ENCODE data around the gene PARD3B.

Gene PARD3B

GRCh38 chr2:204947405-204947804, 402.1 kb downstream of the PARD3B start:
- no peak for TF ChIP-seq CTCF (IDR thresholded peaks at IDR 0.05; ENCODE audit: control insufficient read depth, extremely low read depth, insufficient read depth)
- peak; percentile 28 for DNase-seq (ENCODE audit: low read depth)
- no peak overlapping the region for H3K4me3 ChIP-seq (ENCODE audit: low read depth, low read length)

- DNase-seq (ENCODE audit: low read depth) = peak; percentile 31
- TF ChIP-seq CTCF (IDR thresholded peaks at IDR 0.05; ENCODE audit: control insufficient read depth, extremely low read depth, insufficient read depth) = no peak
- H3K4me3 ChIP-seq (ENCODE audit: low read depth, low read length) = no peak overlapping the region
Observed at GRCh38 chr2:204948024-204948763, 402.9 kb downstream of the PARD3B start.

GRCh38 chr2:204948822-204949221, 403.5 kb downstream of the PARD3B start:
- H3K4me3 ChIP-seq (ENCODE audit: low read depth, low read length) = no peak overlapping the region
- DNase-seq (ENCODE audit: low read depth) = no peak
- no peak for TF ChIP-seq CTCF (IDR thresholded peaks at IDR 0.05; ENCODE audit: control insufficient read depth, extremely low read depth, insufficient read depth)

GRCh38 chr2:204950695-204951346, 405.5 kb downstream of the PARD3B start:
- no peak for DNase-seq (ENCODE audit: low read depth)
- no peak overlapping the region for H3K4me3 ChIP-seq (ENCODE audit: low read depth, low read length)
- no peak for TF ChIP-seq CTCF (IDR thresholded peaks at IDR 0.05; ENCODE audit: control insufficient read depth, extremely low read depth, insufficient read depth)

- no peak for TF ChIP-seq CTCF (IDR thresholded peaks at IDR 0.05; ENCODE audit: control insufficient read depth, extremely low read depth, insufficient read depth)
- no peak for DNase-seq (ENCODE audit: low read depth)
- no peak overlapping the region for H3K4me3 ChIP-seq (ENCODE audit: low read depth, low read length)
Observed at GRCh38 chr2:204958371-204958770, 413.1 kb downstream of the PARD3B start.

- TF ChIP-seq CTCF (IDR thresholded peaks at IDR 0.05; ENCODE audit: control insufficient read depth, extremely low read depth, insufficient read depth) = no peak
- H3K4me3 ChIP-seq (ENCODE audit: low read depth, low read length) = no peak overlapping the region
- no peak for DNase-seq (ENCODE audit: low read depth)
Observed at GRCh38 chr2:204964414-204964813, 419.1 kb downstream of the PARD3B start.
